DND-41 (cell line): ENCODE results near the gene IDH2.

ENCODE experiments used
- ATAC-seq: fragments of 200-7000 bp; cut with Tn5 transposase; 3 replicates; pipeline ENCODE4 v1.9.1; 2021; ENCODE audit warnings: low read depth; ENCODE audit not compliant: insufficient read depth
- DNase-seq: peaks from one replicate; pipeline ENCODE4 v3.0.0-alpha.2; 2020
- H2AFZ ChIP-seq: 2 replicates; pipeline ENCODE4 v1.6.0; 2012; ENCODE audit warnings: low read depth, low read length
- H3K27ac ChIP-seq: 2 replicates; pipeline ENCODE4 v1.5.1; 2012; ENCODE audit warnings: low read length, inconsistent platforms
- H3K27me3 ChIP-seq: fragments of 200-600 bp; sonication (generic); 2 replicates; pipeline ENCODE4 v1.6.0; 2012; ENCODE audit warnings: low read length, mild to moderate bottlenecking, inconsistent platforms; ENCODE audit not compliant: insufficient read depth, poor library complexity
- H3K36me3 ChIP-seq: 2 replicates; pipeline ENCODE4 v1.5.1; 2012; ENCODE audit warnings: low read length, inconsistent platforms; ENCODE audit not compliant: insufficient read depth
- H3K4me1 ChIP-seq: 2 replicates; pipeline ENCODE4 v1.5.1; 2012; ENCODE audit warnings: mild to moderate bottlenecking, low read length; ENCODE audit not compliant: insufficient read depth
- H3K4me2 ChIP-seq: 2 replicates; pipeline ENCODE4 v1.6.0; 2012; ENCODE audit warnings: mild to moderate bottlenecking, moderate library complexity, low read length, inconsistent platforms; ENCODE audit not compliant: insufficient read depth
- H3K4me3 ChIP-seq, 2 experiments: fragments of 200-600 bp in 1 of 2; shearing (Covaris generic) in 1 of 2; 2 replicates each; pipeline ENCODE4 v1.5.1; 2012 to 2016; ENCODE audit warnings: inconsistent platforms in 2 of 2, low read length in 2 of 2, mild to moderate bottlenecking in 2 of 2, low read depth in 1 of 2, moderate library complexity in 1 of 2
- H3K79me2 ChIP-seq: 2 replicates; pipeline ENCODE4 v1.6.0; 2012; ENCODE audit warnings: low read length, inconsistent platforms; ENCODE audit not compliant: insufficient read depth
- H3K9ac ChIP-seq: 2 replicates; pipeline ENCODE4 v1.6.0; 2012; ENCODE audit warnings: low read depth, mild to moderate bottlenecking, inconsistent platforms, low read length, moderate library complexity
- H3K9me3 ChIP-seq: 2 replicates; pipeline ENCODE4 v1.5.1; 2012; ENCODE audit warnings: low read length, moderate library complexity, mild to moderate bottlenecking, inconsistent platforms; ENCODE audit not compliant: insufficient read depth, severe bottlenecking
- H4K20me1 ChIP-seq: 2 replicates; pipeline ENCODE4 v1.6.0; 2012; ENCODE audit warnings: low read length; ENCODE audit not compliant: insufficient read depth
- CTCF ChIP-seq: IDR thresholded peaks from 2 replicates; pipeline ENCODE4 v1.5.1; 2012; ENCODE audit warnings: borderline replicate concordance, low read length, moderate library complexity, mild to moderate bottlenecking; ENCODE audit not compliant: poor library complexity, severe bottlenecking; ENCODE audit errors: extremely low read depth
- EZH2 ChIP-seq: IDR thresholded peaks from 3 replicates; pipeline ENCODE4 v1.6.1; 2012; ENCODE audit warnings: borderline replicate concordance, low read depth, mild to moderate bottlenecking, moderate library complexity, low read length, inconsistent platforms; ENCODE audit not compliant: severe bottlenecking

IDH2 gene

GRCh38 chr15:90132437-90132836, 30.2 kb upstream of the IDH2 start:
- no peak for DNase-seq
- no peak overlapping the region for H3K9ac ChIP-seq
- no peaks in the 10 kb centered on the region for H3K36me3 ChIP-seq
- ATAC-seq, result no peak
- peaks cover 4% of the 10 kb centered on the region for H3K27me3 ChIP-seq
- no peak overlapping the region for H3K27ac ChIP-seq
- no peaks in the 10 kb centered on the region for H4K20me1 ChIP-seq
- H3K4me3 ChIP-seq, result no peak overlapping the region
- no peaks in the 10 kb centered on the region for H3K9me3 ChIP-seq
- H2AFZ ChIP-seq, result no peak overlapping the region
- H3K79me2 ChIP-seq, result no peaks in the 10 kb centered on the region
- no peaks in the 10 kb centered on the region for H3K4me1 ChIP-seq
- TF ChIP-seq EZH2 (no peak), CTCF (no peak)
- H3K4me2 ChIP-seq, result no peak overlapping the region

GRCh38 chr15:90131848-90132247, 29.6 kb upstream of the IDH2 start:
- no peaks in the 10 kb centered on the region for H3K79me2 ChIP-seq
- DNase-seq (no peak), ATAC-seq (no peak)
- no peak for TF ChIP-seq EZH2
- TF ChIP-seq CTCF, result no peak
- H3K9me3 ChIP-seq, result no peaks in the 10 kb centered on the region
- H4K20me1 ChIP-seq, result no peaks in the 10 kb centered on the region
- H3K36me3 ChIP-seq, result no peaks in the 10 kb centered on the region
- no peak overlapping the region for H3K27ac ChIP-seq
- H3K27me3 ChIP-seq, result peaks cover 4% of the 10 kb centered on the region
- no peak overlapping the region for H3K4me3 ChIP-seq
- H3K9ac ChIP-seq, result no peak overlapping the region
- H3K4me2 ChIP-seq, result no peak overlapping the region
- H3K4me1 ChIP-seq, result no peaks in the 10 kb centered on the region
- H2AFZ ChIP-seq, result no peak overlapping the region

- Histone ChIP-seq H4K20me1 (no peaks in the 10 kb centered on the region), H3K4me2 (no peak overlapping the region), H3K9ac (no peak overlapping the region), H3K4me3 (no peak overlapping the region), H2AFZ (no peak overlapping the region), H3K36me3 (no peaks in the 10 kb centered on the region), H3K79me2 (no peaks in the 10 kb centered on the region), H3K27ac (no peak overlapping the region), H3K9me3 (no peaks in the 10 kb centered on the region), H3K4me1 (no peaks in the 10 kb centered on the region), H3K27me3 (no peaks in the 10 kb centered on the region)
- ATAC-seq (no peak), DNase-seq (no peak)
- TF ChIP-seq EZH2 (no peak), CTCF (no peak)
Measured at GRCh38 chr15:90130291-90130690, 28.0 kb upstream of the IDH2 start.
